ENCODE data around the gene MAU2. TPM values are rescaled to one million over a fixed set of nuclear protein-coding genes. Genes with fewer than 3 reads are reported as not detected.

MAU2 gene
- total RNA-seq, 1 donor from 2014 or later = 55.2 TPM

- Histone ChIP-seq H3K27ac (no peak overlapping the region), H3K9me3 (no peaks in the 10 kb centered on the region), H3K27me3 (no peaks in the 10 kb centered on the region), H3K36me3 (peaks cover 8 to 72% of the 10 kb centered on the region in 2 donors), H3K4me3 (no peak overlapping the region), H3K4me1 (peaks cover 29% of the 10 kb centered on the region)
- no peak for TF ChIP-seq CTCF (IDR thresholded peaks at IDR 0.05)
- TF ChIP-seq POLR2A (IDR thresholded peaks at IDR 0.05) = no peak
- no peak for TF ChIP-seq POLR2AphosphoS5 (IDR thresholded peaks at IDR 0.05; ENCODE audit: insufficient read depth in 1 of 2, low read depth in 1 of 2)
- DNase-seq (ENCODE audit: extremely low spot score in 2 of 2) = no peak
- intact Hi-C loops (cut with DNase I) = no loop called here
These were observed 13.7 kb downstream of the MAU2 start for GRCh38 chr19:19334063-19334988.

- TF ChIP-seq POLR2A (IDR thresholded peaks at IDR 0.05) = no peak
- TF ChIP-seq POLR2AphosphoS5 (IDR thresholded peaks at IDR 0.05; ENCODE audit: insufficient read depth in 1 of 2, low read depth in 1 of 2) = no peak
- TF ChIP-seq CTCF (IDR thresholded peaks at IDR 0.05) = no peak
- Histone ChIP-seq H3K4me3 (no peak overlapping the region), H3K27ac (no peak overlapping the region), H3K9me3 (no peaks in the 10 kb centered on the region), H3K27me3 (no peaks in the 10 kb centered on the region), H3K36me3 (peaks cover 8 to 70% of the 10 kb centered on the region in 2 donors), H3K4me1 (peaks cover 27% of the 10 kb centered on the region)
- intact Hi-C loops (cut with DNase I) = no loop called here
- no peak for DNase-seq (ENCODE audit: extremely low spot score in 2 of 2)
These were observed 14.3 kb downstream of the MAU2 start for GRCh38 chr19:19334989-19335344.

GRCh38 chr19:19335408-19336158 lies 15.0 kb downstream of the MAU2 start:
- peaks cover 27% of the 10 kb centered on the region for H3K4me1 ChIP-seq
- H3K27me3 ChIP-seq = no peaks in the 10 kb centered on the region
- no peak overlapping the region for H3K4me3 ChIP-seq
- peaks cover 8 to 66% of the 10 kb centered on the region in 2 donors for H3K36me3 ChIP-seq
- TF ChIP-seq POLR2AphosphoS5 (IDR thresholded peaks at IDR 0.05; ENCODE audit: insufficient read depth in 1 of 2, low read depth in 1 of 2) (no peak), CTCF (IDR thresholded peaks at IDR 0.05) (no peak), POLR2A (IDR thresholded peaks at IDR 0.05) (no peak)
- DNase-seq (ENCODE audit: extremely low spot score in 2 of 2) = no peak
- intact Hi-C loops (cut with DNase I) = no loop called here
- H3K27ac ChIP-seq = no peak overlapping the region
- H3K9me3 ChIP-seq = no peaks in the 10 kb centered on the region

GRCh38 chr19:19336597-19336996 lies 16.0 kb downstream of the MAU2 start:
- Histone ChIP-seq H3K27me3 (no peaks in the 10 kb centered on the region), H3K36me3 (peaks cover 8 to 67% of the 10 kb centered on the region in 2 donors), H3K27ac (no peak overlapping the region), H3K4me3 (no peak overlapping the region), H3K4me1 (peaks cover 27% of the 10 kb centered on the region), H3K9me3 (no peaks in the 10 kb centered on the region)
- no peak for DNase-seq (ENCODE audit: extremely low spot score in 2 of 2)
- intact Hi-C loops (cut with DNase I) = no loop called here
- no peak for TF ChIP-seq POLR2AphosphoS5 (IDR thresholded peaks at IDR 0.05; ENCODE audit: insufficient read depth in 1 of 2, low read depth in 1 of 2)
- TF ChIP-seq POLR2A (IDR thresholded peaks at IDR 0.05) = no peak
- no peak for TF ChIP-seq CTCF (IDR thresholded peaks at IDR 0.05)
